ENCODE results near the gene KRTAP5-1.

DNA sequence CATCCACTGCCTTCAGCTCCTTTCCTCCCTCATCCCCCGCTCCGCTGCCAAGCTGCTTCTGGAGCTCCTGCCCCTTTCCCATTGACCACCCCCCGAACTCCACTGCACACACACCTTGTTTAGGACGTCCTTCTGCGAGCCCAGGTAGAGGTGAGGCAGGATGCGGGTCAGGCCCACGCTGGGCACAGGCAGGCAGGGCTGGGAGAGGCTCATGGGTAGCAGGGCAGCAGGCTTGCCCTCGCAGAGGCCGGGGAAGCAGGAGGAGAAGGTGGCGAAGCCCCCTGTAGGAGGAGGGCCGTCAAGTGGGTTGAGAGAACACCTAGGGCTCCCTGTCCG lies 26.3 kb downstream of the KRTAP5-1 start:
- TF ChIP-seq POLR2AphosphoS2 (conservative IDR thresholded peaks at IDR 0.05; ENCODE audit: low read length) (no peak), USF2 (IDR thresholded peaks at IDR 0.05) (no peak), SMC3 (IDR thresholded peaks at IDR 0.05) (no peak)

All from A549 (cell line).